Ascending aorta (tissue), 2 donors: ENCODE results near the gene FAF2. TPM values are rescaled to one million over a fixed set of nuclear protein-coding genes. Genes with fewer than 3 reads are reported as not detected.

Experiments used
- DNase-seq, 2 donors: peaks; one replicate each; pipeline ENCODE4 v3.0.0-alpha.2; 2019; ENCODE audit warnings: low spot score in 2 of 2
- H3K27ac ChIP-seq, 2 donors: fragments of 200-600 bp; sonication (generic); one replicate each; pipeline ENCODE4 v1.5.1; 2016 to 2017; ENCODE audit warnings: mild to moderate bottlenecking in 1 of 2
- H3K27me3 ChIP-seq: fragments of 200-600 bp; sonication (generic); one replicate; pipeline ENCODE4 v1.5.1; 2017
- H3K36me3 ChIP-seq, 2 donors: fragments of 200-600 bp; sonication (generic); one replicate each; pipeline ENCODE4 v1.5.1; 2016
- H3K4me1 ChIP-seq, 2 donors: fragments of 200-600 bp; sonication (generic); one replicate each; pipeline ENCODE4 v1.5.1; 2016 to 2017; ENCODE audit warnings: mild to moderate bottlenecking in 1 of 2
- H3K4me3 ChIP-seq, 2 donors: fragments of 200-600 bp; sonication (generic); one replicate each; pipeline ENCODE4 v1.5.1; 2016 to 2017; ENCODE audit warnings: mild to moderate bottlenecking in 1 of 2
- H3K9me3 ChIP-seq, 2 donors: fragments of 200-600 bp; sonication (generic); one replicate each; pipeline ENCODE4 v1.5.1; 2016
- intact Hi-C: fragments of 100-400 bp; cut with DNase I; formaldehyde crosslinking; loops from one replicate; pipeline ENCODE4 v1.15.1; 2023
- total RNA-seq: library from RNA; depleted of rRNA; stranded (reverse); fragments of >200 nt; gene quantifications from one replicate; pipeline ENCODE4 v1.1.0, GENCODE V29; 2016
- TF ChIP-seq, protein P1 (sequence below), 3 experiments: fragments of 200-600 bp in 2 of 3; fragments of 450-650 bp in 1 of 3; sonication (generic) in 2 of 3; IDR thresholded peaks; one replicate each; pipeline ENCODE4 v1.5.1; 2016 to 2019; ENCODE audit warnings: antibody characterized with exemption in 3 of 3, mild to moderate bottlenecking in 1 of 3, moderate library complexity in 1 of 3

Gene FAF2
- total RNA-seq, 1 donor from 2014 or later, result 18.7 TPM

DNA sequence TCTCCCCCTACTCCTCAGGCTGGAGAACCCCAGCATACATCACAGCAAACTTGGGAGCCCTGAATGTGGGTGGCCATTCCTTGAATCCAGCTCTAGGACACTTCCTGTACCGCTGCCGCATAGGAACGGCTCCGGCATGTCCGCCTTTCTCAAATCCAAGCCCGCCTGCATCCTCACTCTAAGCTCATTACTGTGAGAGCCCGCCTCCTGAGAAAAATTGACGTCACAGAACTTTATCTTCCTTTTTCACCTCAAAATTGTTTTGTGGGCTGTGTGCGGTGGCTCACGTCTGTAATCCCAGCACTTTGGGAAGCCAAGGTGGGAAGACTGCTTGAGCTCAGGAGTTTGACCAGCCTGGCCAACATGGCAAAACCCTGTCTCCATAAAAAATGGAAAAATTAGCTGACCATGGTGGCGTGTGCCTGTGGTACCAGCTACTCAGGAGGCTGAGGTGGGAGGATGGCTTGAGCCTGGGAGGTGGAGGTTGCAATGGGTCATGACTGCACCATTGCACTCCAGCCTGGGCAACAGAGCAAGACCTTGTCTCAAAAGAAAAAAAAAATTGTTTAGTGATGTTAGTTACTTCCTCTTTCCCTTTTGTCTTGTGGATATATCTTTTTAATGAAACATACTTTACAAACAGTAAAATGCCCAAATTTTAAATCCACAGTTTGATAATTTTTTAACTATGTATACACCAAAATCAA lies 66.2 kb downstream of the FAF2 start:
- Histone ChIP-seq H3K36me3 (peaks cover 4 to 5% of the 10 kb centered on the region in 2 donors), H3K27ac (no peak overlapping the region), H3K4me3 (no peak overlapping the region), H3K27me3 (no peaks in the 10 kb centered on the region), H3K4me1 (no peaks in the 10 kb centered on the region), H3K9me3 (no peaks in the 10 kb centered on the region)
- intact Hi-C loops, result no loop called here
- DNase-seq, result no peak
- TF ChIP-seq, protein P1, sequence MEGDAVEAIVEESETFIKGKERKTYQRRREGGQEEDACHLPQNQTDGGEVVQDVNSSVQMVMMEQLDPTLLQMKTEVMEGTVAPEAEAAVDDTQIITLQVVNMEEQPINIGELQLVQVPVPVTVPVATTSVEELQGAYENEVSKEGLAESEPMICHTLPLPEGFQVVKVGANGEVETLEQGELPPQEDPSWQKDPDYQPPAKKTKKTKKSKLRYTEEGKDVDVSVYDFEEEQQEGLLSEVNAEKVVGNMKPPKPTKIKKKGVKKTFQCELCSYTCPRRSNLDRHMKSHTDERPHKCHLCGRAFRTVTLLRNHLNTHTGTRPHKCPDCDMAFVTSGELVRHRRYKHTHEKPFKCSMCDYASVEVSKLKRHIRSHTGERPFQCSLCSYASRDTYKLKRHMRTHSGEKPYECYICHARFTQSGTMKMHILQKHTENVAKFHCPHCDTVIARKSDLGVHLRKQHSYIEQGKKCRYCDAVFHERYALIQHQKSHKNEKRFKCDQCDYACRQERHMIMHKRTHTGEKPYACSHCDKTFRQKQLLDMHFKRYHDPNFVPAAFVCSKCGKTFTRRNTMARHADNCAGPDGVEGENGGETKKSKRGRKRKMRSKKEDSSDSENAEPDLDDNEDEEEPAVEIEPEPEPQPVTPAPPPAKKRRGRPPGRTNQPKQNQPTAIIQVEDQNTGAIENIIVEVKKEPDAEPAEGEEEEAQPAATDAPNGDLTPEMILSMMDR (IDR thresholded peaks at IDR 0.05), result no peak

DNA sequence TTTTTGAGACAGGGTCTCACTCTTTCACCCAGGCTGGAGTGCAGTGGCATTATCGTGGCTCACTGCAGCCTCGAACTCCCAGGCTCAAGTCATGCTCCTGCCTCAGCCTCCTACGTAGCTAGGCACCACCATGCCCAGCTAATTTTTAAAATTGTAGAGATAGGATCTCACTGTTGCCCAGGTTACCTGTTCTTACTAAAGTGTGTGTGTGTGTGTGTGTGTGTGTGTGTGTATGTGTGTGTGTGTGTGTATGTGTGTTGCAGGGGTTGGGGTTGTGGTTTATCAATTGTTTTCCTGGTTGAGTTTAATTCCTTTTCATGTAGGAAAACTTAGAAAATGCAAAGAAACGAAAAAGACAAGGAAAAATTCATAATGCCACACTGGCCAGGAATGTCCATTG lies 67.2 kb downstream of the FAF2 start:
- Histone ChIP-seq H3K4me1 (no peaks in the 10 kb centered on the region), H3K4me3 (no peak overlapping the region), H3K27me3 (no peaks in the 10 kb centered on the region), H3K27ac (no peak overlapping the region), H3K36me3 (no peaks in the 10 kb centered on the region), H3K9me3 (no peaks in the 10 kb centered on the region)
- intact Hi-C loops, result no loop called here
- DNase-seq, result no peak
- TF ChIP-seq, protein P1 (IDR thresholded peaks at IDR 0.05), result no peak

DNA sequence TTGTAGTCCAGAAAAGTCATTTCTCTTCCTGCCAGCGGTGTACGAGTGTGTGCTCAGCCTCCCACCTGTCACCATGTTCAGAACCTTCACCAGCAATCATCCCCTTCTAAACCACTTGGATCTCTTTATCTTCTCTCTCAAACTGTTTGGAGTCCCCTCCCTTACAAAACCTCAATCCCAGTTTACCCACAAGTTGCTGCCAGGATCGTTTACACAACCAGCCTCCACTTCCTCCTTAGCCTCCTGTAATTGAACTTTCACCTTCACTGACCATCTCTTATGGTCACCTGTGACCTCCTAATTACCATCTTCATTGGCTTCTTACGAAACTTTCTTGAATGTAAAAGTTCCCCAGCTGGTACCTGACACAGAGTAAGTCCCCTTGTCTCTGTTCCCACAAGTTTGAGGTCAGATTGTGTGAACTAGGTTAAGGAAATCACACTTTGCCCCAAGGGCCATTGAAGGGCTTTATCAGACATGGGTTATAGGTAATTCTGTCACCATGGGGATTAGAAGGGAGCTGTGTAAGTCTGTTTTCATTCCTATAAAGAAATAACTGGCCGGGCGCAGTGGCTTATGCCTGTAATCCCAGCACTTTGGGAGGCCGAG lies 69.0 kb downstream of the FAF2 start:
- Histone ChIP-seq H3K4me1 (no peaks in the 10 kb centered on the region), H3K27ac (no peak overlapping the region), H3K9me3 (no peaks in the 10 kb centered on the region), H3K36me3 (no peaks in the 10 kb centered on the region), H3K27me3 (no peaks in the 10 kb centered on the region), H3K4me3 (no peak overlapping the region)
- TF ChIP-seq, protein P1 (IDR thresholded peaks at IDR 0.05), result no peak
- no peak for DNase-seq
- intact Hi-C loops, result no loop called here

DNA sequence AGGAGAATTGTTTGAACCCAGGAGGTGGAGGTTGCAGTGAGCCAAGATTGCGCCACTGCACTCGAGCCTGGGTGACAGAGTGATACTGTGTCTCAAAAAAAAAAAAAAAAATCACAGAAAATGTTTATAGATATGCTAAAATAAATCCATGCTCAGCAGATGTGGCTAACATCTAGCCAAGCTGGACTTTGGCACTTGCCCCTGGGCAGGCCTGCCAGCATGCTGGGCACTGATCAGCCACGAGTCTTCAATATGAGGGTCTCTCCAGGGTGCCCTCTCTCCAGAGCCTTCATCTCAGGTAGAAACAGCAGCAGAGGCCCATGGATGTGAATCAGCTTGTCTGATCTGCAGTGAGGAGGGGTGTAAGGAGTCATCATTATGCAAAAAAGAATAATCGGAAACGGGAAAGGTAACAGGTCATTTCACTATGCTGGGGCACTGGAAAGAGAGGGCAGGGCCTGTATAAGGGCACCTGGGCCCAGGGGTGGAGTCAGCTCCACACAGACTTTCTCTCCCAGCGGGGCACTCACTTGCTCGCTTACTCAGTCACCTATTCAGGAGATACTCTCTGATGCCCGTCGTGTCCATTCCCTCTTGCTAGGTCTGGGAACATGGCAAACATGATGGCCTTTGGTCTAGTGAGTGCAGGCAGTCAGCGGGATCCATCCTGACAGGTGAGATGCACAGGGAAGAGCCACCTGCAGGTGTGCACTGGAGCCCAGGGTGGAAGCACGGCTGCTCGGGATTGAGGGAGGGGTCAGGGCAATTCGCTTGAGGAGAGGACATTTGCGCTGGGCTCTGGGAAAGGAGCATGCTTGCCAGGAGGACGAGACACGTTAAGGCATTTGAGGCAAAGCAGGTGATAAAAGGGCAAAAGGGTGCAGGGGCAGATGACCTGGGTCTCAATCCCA lies 71.9 kb downstream of the FAF2 start:
- Histone ChIP-seq H3K27me3 (no peaks in the 10 kb centered on the region), H3K9me3 (no peaks in the 10 kb centered on the region), H3K4me1 (no peaks in the 10 kb centered on the region), H3K27ac (no peak overlapping the region), H3K36me3 (no peaks in the 10 kb centered on the region), H3K4me3 (no peak overlapping the region)
- no peak for DNase-seq
- TF ChIP-seq, protein P1 (IDR thresholded peaks at IDR 0.05), result no peak
- intact Hi-C loops, result no loop called here

DNA sequence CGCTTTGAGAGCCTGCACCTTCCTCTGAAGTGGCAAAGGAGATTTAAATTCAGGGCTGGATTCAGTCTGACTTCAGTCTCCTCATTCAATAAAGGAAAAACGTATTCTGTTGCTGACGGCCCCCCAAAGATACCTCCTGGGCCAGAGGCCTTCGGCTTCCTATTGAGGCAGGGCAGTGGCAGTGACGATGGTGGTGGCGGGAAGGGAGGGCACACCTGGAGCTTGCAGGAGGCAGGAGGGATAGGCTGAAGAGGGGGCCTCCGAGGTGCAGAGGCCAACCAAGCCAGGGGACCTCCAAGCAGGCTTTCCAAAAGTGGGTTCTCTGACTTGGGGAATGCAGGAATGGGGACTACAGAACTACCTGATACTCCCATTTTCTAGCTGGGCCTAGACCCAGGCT lies 73.1 kb downstream of the FAF2 start:
- Histone ChIP-seq H3K36me3 (no peaks in the 10 kb centered on the region), H3K27me3 (no peaks in the 10 kb centered on the region), H3K27ac (no peak overlapping the region), H3K4me3 (no peak overlapping the region), H3K9me3 (no peaks in the 10 kb centered on the region), H3K4me1 (no peaks in the 10 kb centered on the region)
- DNase-seq, result no peak
- intact Hi-C loops, result no loop called here
- TF ChIP-seq, protein P1 (IDR thresholded peaks at IDR 0.05), result no peak
